Suprapubic skin (tissue), 4 donors: ENCODE results near the gene TNPO1.

Experiments
- POLR2A ChIP-seq, 2 donors: fragments of 450-650 bp; IDR thresholded peaks; one replicate each; pipeline ENCODE4 v1.6.1; 2017; ENCODE audit warnings: antibody characterized with exemption in 2 of 2, mild to moderate bottlenecking in 2 of 2, moderate library complexity in 2 of 2
- POLR2AphosphoS5 ChIP-seq, 3 donors: sonication (generic); formaldehyde crosslinking; IDR thresholded peaks; one replicate each; pipeline ENCODE4 v1.6.1; 2017; ENCODE audit warnings: antibody characterized with exemption in 3 of 3
- TF ChIP-seq, protein P1 (sequence below), 2 donors: fragments of 200-600 bp in 1 of 2; fragments of 450-650 bp in 1 of 2; sonication (generic) in 1 of 2; IDR thresholded peaks; one replicate each; pipeline ENCODE4 v1.5.1; 2016 to 2019; ENCODE audit warnings: antibody characterized with exemption in 2 of 2, mild to moderate bottlenecking in 1 of 2, moderate library complexity in 1 of 2

DNA sequence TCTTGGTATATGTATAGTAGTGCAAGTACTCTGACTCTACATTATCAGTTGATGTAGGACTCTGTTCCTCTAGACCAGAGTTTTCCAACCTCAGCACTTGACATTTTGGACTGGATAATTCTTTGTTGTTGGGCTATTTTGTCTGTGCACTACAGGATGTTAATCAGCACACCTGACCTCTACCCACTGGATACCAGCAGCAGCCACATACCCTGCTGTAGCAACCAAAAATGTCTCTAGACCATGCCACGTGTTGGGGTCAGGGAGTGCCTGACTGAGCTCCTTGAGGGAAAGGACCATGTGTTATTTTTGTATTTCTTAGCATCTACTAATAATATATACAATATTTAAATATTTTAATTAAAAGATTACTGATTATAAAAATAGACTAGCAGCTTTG lies 42.7 kb downstream of the TNPO1 start:
- TF ChIP-seq, protein P1, sequence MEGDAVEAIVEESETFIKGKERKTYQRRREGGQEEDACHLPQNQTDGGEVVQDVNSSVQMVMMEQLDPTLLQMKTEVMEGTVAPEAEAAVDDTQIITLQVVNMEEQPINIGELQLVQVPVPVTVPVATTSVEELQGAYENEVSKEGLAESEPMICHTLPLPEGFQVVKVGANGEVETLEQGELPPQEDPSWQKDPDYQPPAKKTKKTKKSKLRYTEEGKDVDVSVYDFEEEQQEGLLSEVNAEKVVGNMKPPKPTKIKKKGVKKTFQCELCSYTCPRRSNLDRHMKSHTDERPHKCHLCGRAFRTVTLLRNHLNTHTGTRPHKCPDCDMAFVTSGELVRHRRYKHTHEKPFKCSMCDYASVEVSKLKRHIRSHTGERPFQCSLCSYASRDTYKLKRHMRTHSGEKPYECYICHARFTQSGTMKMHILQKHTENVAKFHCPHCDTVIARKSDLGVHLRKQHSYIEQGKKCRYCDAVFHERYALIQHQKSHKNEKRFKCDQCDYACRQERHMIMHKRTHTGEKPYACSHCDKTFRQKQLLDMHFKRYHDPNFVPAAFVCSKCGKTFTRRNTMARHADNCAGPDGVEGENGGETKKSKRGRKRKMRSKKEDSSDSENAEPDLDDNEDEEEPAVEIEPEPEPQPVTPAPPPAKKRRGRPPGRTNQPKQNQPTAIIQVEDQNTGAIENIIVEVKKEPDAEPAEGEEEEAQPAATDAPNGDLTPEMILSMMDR (IDR thresholded peaks at IDR 0.05) = no peak
- no peak for TF ChIP-seq POLR2AphosphoS5 (IDR thresholded peaks at IDR 0.05)
- no peak for TF ChIP-seq POLR2A (IDR thresholded peaks at IDR 0.05)
